ENCODE data around the gene ACER3.
"Not testable (repeated sequence)": the region's sequence is repeated elsewhere in the genome, so short reads cannot be mapped to it uniquely, and the experiment has no call there.

The ACER3 gene

GRCh38 chr11:76880314-76880713, 19.6 kb downstream of the ACER3 start:
- no peak for DNase-seq

- DNase-seq, result no peak
These were observed 20.2 kb downstream of the ACER3 start for GRCh38 chr11:76880956-76881355.

- DNase-seq, result peak; percentile 47
These were observed 24.8 kb downstream of the ACER3 start for GRCh38 chr11:76885390-76886097.

GRCh38 chr11:76888989-76889388, 28.3 kb downstream of the ACER3 start:
- no peak for DNase-seq

DNA sequence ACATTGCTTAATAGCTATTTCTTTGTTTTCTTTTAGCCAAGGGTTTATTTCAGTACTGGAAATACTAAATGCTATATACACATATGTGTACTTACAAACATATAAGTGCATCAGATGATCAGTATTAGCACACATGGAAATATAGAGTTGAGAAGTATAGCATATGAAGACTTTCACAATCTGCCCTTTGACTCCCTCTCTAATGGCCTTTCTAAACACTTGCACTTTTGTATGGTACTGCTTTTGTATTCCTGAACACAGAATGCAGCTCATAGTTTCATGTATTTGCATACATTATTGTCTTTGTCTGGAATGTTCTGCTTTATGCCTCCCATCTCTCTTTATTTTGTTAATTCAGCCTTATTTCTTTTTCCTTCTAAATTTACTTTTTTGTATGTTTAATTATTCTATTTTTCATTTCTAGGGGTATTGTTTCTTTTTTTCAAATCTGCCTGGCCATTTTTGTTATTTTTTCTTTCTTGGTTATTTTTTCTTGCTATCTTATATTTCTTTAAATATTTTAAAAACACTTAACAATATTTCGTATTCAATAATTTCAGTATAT, 28.8 kb downstream of the ACER3 start:
- no peak for DNase-seq

GRCh38 chr11:76890329-76890728, 29.6 kb downstream of the ACER3 start:
- no peak for DNase-seq

DNA sequence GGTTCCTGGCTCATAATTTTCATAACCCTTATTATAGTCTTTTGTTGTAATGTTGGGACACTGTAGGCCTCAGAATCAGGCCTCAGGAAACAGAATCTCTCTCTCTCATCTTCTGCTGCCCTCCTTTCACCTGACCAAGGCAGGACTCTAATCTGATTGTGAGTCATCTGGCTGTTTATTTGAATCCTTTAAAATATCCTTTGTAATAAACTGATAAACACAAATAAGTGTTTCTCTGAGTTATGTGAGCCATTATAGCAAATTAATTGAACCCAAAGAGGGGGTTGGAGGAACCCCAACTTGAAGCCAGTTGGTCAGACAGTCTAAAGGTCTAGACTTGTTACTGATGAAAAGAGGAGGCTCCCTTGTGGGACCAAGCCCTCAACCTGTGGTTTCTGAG, 30.6 kb downstream of the ACER3 start:
- DNase-seq, result no peak

GRCh38 chr11:76891793-76892192, 31.1 kb downstream of the ACER3 start:
- no peak for DNase-seq

GRCh38 chr11:76892306-76892705, 31.6 kb downstream of the ACER3 start:
- DNase-seq, result no peak

- no peak for DNase-seq
These were observed 36.5 kb downstream of the ACER3 start for GRCh38 chr11:76897233-76897632.

DNA sequence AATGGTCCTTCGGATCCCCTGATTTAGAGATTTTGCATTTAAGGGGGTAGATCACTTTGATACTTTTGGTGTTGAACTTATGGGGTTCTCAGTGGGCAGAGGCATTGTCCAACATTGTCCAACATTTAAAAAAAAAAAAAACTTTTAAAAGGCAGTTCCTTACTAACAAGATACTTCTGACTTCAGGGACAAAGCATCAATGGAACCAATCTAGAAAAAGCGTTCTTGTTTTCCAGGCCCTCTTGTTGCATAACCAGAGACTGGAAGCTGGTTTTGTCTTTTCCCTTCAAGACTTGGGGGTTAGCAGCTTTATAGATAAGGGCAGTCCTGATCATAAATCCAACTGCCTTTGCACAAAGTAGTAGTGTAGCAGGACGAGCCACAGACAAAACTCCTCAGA, 40.4 kb downstream of the ACER3 start:
- no peak for DNase-seq

GRCh38 chr11:76901622-76902021, 40.9 kb downstream of the ACER3 start:
- DNase-seq, result not testable (repeated sequence)

- no peak for DNase-seq
These were observed 41.6 kb downstream of the ACER3 start for GRCh38 chr11:76902121-76903014.

DNA sequence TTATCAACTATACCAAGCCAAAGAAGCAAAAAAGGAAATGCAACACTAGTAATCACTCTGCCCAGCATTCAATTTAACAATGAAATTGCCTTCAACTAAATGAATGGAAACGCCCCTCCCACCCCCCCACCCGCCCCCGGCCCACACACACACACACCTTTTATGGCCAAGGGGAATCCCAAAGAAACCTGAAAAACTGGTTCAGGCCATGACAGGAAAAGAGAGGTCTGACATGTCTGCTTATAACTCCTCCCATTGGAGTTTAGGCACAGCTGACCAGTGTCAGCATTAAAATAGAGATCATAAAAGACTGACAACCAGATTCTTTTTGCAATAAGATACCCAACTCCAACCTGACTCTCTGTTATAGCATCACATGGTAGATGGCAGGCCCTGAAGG, 42.6 kb downstream of the ACER3 start:
- DNase-seq, result no peak

- DNase-seq, result peak; percentile 17
These were observed 50.1 kb downstream of the ACER3 start for GRCh38 chr11:76910620-76911414.

- DNase-seq, result no peak
These were observed 50.7 kb downstream of the ACER3 start for GRCh38 chr11:76911415-76911808.

DNA sequence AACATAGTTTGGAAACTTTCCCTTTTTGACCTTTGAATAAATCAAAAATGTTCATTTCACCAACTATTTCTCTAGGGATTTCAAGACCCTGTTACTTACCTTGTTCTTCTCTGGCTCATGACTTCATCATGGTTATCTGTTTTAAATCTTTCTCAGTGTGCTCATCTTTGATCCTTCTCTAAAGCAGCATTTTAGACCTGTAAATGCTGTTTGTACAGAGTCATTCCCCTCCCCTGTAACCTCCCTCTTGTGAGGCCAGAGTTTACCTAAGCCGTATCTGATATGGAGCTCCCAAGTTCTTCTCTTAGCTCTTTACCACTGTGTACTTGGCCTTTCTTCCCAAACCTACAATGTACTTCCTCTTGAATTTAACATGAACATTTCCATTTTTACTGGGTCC, 56.0 kb downstream of the ACER3 start:
- no peak for DNase-seq

DNA sequence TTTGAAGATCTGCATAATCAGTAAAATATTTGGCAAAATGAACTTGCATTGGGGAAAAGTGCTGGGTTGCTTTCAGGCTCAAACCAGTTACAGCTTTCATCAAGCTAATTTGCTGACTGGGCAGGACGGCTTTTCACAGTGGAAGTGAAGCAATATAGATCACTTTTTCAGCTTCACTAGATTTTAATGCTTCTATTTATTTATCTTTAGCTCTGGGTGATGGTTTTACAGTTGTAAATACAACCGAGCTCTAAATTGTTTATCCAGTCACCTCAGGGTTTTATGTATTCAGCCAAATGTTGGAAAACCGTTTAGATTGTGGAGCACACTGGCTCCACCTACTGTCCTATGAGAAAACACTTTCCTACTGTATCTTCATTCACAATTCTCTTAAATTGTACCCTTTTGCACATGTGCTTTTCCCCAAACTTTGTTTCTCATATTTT, 58.2 kb downstream of the ACER3 start:
- peak; percentile 31 for DNase-seq

- DNase-seq, result no peak
These were observed 58.7 kb downstream of the ACER3 start for GRCh38 chr11:76919467-76919866.

GRCh38 chr11:76919887-76920746, 59.4 kb downstream of the ACER3 start:
- DNase-seq, result peak; percentile 77

GRCh38 chr11:76927160-76927559, 66.4 kb downstream of the ACER3 start:
- DNase-seq, result no peak

DNA sequence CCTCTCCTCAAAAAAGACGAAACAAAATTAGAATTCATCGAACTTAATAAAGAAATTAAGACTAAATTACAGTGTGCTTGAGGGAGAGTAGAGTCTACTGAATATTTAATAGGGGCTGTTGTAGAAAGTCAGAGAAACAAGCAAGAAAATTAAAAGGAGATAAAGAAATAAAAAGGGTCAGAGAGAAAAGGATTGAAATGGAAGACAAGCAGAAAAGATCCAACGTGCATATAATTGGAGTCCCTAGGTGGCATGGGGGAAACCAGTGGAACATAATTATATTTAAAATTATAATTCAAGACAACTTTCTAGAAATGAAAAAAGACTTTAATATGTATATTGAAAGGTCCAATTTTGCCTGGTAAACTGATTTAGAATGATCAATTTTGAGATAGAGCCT, 74.3 kb downstream of the ACER3 start:
- no peak for DNase-seq

Measured in right hindlimb (tissue), 1 donor.